BE2C (cell line): ENCODE data around the gene ARHGEF17.
A peak's percentile ranks its signal among the peaks of the same experiment; 100 is the strongest.

Experiments used
- DNase-seq: peaks from one replicate; pipeline ENCODE4 v3.0.0-alpha.2; 2020
- H3K27me3 ChIP-seq: fragments of 250-450 bp; sonication (Bioruptor Pico); 2 replicates; pipeline ENCODE4 v1.5.1; 2020; ENCODE audit warnings: mild to moderate bottlenecking
- H3K36me3 ChIP-seq: fragments of 250-450 bp; sonication (Bioruptor Pico); 2 replicates; pipeline ENCODE4 v1.5.1; 2020; ENCODE audit warnings: mild to moderate bottlenecking
- H3K4me1 ChIP-seq: fragments of 250-450 bp; sonication (Bioruptor Pico); 2 replicates; pipeline ENCODE4 v1.5.1; 2020
- H3K4me3 ChIP-seq: 2 replicates; pipeline ENCODE4 v1.5.1; 2011; ENCODE audit warnings: low read depth, low read length
- H3K9me3 ChIP-seq: fragments of 250-450 bp; sonication (Bioruptor Pico); 2 replicates; pipeline ENCODE4 v1.5.1; 2020
- TF ChIP-seq, protein P1 (sequence below): IDR thresholded peaks from 2 replicates; pipeline ENCODE4 v1.5.1; 2012; ENCODE audit warnings: mild to moderate bottlenecking, low read depth, low read length

ARHGEF17 gene

DNA sequence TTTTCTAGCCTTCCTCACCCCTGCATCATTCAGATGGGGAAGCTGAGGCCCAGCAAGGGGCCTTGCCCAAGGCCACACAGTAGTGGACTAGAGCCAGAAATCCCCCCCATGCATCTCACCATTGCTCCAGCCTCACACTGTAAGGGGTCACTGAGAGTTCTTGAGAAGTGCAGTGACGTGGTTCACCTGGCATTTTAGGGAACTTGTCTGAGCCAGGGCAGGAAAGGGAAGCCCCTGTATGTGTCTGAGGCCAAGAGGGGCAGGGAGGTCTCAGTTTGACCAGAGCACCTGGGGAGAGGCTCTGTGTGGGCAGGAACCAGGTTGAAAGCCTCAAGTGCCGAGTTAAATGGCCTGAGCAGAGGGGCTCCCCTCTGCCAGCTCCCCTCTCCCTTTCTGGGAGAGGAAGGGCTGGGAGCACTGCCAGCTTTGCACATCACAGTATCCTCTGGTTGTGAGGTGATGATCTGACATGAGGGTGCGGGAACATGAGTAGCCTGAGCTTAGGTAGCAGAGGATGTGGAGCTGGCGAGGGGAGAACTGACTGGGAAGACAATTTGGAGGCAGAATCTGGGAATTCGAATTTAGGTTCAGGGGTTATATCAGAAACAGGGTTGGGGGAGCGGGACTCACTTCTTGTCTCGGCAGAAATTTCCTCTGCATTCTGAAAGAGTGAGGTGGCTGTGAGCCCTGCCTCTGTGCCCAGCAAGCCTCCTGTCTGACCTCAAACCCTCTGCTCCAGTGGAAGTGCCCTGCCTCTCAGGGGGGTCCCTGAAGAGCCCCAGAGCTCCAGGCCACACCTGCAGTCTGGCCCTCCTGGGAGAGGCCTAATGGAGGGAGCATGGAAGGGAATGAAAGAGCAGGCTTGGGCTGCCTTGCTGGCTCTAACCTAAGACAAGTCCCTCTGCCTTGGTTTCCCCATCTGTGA, 14.6 kb downstream of the ARHGEF17 start:
- Histone ChIP-seq H3K36me3 (no peaks in the 10 kb centered on the region; the same call in none of the 2 replicates), H3K27me3 (no peaks in the 10 kb centered on the region), H3K4me3 (no peak overlapping the region), H3K9me3 (no peaks in the 10 kb centered on the region), H3K4me1 (peaks cover 60% of the 10 kb centered on the region)
- TF ChIP-seq, protein P1, sequence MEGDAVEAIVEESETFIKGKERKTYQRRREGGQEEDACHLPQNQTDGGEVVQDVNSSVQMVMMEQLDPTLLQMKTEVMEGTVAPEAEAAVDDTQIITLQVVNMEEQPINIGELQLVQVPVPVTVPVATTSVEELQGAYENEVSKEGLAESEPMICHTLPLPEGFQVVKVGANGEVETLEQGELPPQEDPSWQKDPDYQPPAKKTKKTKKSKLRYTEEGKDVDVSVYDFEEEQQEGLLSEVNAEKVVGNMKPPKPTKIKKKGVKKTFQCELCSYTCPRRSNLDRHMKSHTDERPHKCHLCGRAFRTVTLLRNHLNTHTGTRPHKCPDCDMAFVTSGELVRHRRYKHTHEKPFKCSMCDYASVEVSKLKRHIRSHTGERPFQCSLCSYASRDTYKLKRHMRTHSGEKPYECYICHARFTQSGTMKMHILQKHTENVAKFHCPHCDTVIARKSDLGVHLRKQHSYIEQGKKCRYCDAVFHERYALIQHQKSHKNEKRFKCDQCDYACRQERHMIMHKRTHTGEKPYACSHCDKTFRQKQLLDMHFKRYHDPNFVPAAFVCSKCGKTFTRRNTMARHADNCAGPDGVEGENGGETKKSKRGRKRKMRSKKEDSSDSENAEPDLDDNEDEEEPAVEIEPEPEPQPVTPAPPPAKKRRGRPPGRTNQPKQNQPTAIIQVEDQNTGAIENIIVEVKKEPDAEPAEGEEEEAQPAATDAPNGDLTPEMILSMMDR, result no peak
- DNase-seq, result no peak

DNA sequence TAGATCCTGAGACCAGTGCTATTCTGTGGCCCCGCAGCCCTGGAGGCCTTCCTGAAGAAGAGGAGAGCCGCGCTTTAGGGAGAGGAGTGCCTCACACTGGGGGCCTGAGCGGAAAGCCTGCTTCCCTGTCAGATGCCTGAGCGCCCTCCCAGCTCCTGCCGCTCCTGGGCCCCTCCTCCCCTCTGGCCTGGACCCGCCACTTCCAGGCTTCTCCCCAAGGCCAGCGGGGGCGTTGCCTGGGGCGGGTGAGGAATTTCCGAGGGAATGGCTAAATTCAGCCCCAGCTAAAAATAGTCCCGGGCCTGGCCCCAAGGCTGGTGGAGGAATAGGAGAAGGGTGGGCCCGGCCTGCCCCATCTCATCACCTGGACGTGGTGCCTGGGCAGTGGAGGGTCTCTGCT, 15.4 kb downstream of the ARHGEF17 start:
- no peaks in the 10 kb centered on the region for H3K27me3 ChIP-seq
- H3K4me1 ChIP-seq, result peaks cover 61% of the 10 kb centered on the region
- TF ChIP-seq, protein P1, result no peak
- no peaks in the 10 kb centered on the region for H3K9me3 ChIP-seq
- H3K4me3 ChIP-seq, result no peak overlapping the region
- DNase-seq, result peak; percentile 56
- no peaks in the 10 kb centered on the region; the same call in none of the 2 replicates for H3K36me3 ChIP-seq

DNA sequence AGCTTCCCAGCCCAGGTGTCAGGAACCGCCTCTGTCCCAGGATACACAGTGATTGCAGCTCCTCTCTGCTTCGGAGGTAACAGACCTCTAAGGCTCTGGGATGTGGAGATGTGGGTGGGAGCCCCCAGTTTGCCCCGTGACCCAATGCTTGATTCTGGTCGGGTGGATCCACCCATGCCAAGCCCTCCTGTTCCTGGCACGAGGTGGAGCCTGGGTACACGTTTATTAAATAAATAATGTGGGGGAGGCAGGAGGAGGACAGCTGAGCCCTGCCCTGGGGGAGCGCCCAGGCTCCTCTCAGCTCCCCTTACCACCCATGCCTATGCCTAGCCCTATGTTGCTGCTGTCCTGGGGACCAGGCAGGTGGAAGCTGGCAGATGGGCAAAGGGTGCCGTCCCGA, 16.0 kb downstream of the ARHGEF17 start:
- H3K36me3 ChIP-seq, result no peaks in the 10 kb centered on the region; the same call in none of the 2 replicates
- H3K4me1 ChIP-seq, result peaks cover 63% of the 10 kb centered on the region
- no peak for DNase-seq
- H3K27me3 ChIP-seq, result no peaks in the 10 kb centered on the region
- no peaks in the 10 kb centered on the region for H3K9me3 ChIP-seq
- TF ChIP-seq, protein P1, result no peak
- H3K4me3 ChIP-seq, result no peak overlapping the region

DNA sequence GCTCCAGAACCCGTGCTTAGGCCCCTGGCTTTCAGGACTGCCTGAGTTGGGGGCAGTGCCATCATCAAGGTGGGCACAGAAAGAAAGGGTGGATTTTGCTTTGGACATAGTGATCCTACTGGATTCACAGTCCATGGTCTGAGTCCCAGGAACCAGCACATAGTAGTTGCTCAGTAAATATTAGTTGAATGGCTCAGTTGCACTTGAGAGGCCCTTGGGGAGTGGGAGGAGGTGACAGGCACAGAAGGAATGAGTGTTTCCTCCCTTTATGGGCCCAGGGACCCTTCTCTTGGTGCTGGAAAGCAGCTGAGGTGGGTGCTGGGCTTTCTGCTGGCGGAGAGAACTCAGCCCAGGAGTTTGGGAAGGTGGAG, 16.6 kb downstream of the ARHGEF17 start:
- Histone ChIP-seq H3K4me3 (no peak overlapping the region), H3K9me3 (no peaks in the 10 kb centered on the region), H3K36me3 (no peaks in the 10 kb centered on the region; the same call in none of the 2 replicates), H3K4me1 (peaks cover 63% of the 10 kb centered on the region), H3K27me3 (no peaks in the 10 kb centered on the region)
- TF ChIP-seq, protein P1, result no peak
- no peak for DNase-seq

DNA sequence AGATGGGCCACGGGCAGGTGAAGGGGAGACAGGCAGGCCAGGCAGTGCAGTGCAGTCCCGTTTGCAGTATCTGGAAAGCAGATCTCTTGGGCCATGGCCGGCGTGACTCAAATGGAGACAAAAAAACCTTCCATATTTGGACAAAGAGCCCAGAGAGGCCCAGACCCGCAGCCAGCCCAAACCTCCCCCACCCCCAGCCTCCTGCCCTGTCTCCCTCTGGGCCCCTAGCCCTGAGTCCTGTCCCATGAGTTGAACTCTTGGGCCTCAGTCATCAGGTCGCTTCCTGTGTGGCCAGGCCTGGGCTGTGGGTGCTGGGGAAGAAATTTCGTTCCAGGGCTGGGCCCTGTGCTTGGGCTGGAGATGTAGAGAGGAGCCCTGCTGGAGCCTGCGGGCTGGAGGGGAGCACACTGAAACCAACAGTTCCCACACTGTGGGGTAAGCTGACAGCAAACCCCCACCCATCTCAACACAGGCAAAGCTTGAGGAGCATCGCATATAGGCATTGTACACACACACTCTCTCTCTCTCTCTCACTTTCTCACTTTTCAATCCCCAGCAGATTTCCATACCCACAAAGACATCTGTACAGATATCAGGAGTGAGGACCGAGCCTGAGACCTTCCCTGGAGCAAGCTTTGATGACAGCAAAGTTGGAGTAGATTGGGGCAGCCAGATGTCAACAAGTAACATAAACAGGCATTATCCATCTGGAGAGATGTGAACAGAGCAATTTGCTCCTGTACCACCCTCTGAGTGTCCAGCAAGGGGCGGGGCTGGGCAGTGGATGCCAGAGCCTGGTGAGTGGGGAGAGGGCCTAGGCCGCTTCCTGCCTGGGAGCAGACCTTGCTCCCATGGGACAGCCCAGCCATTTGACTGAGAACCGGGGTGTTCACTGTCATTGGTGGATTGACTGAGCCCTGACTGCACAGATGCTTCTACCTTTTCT, 17.2 kb downstream of the ARHGEF17 start:
- no peaks in the 10 kb centered on the region for H3K27me3 ChIP-seq
- no peaks in the 10 kb centered on the region for H3K9me3 ChIP-seq
- no peaks in the 10 kb centered on the region; the same call in 1 of the 2 replicates for H3K36me3 ChIP-seq
- TF ChIP-seq, protein P1, result no peak
- DNase-seq, result peak; percentile 55
- peaks cover 63% of the 10 kb centered on the region for H3K4me1 ChIP-seq
- H3K4me3 ChIP-seq, result no peak overlapping the region
